ENCODE results near the gene FOCAD. TPM values are rescaled to one million over a fixed set of nuclear protein-coding genes. Genes with fewer than 3 reads are reported as not detected.

The FOCAD gene
- total RNA-seq, 4 donors from 2014 or later, result 49.3 to 139 (median 92.8) TPM

DNA sequence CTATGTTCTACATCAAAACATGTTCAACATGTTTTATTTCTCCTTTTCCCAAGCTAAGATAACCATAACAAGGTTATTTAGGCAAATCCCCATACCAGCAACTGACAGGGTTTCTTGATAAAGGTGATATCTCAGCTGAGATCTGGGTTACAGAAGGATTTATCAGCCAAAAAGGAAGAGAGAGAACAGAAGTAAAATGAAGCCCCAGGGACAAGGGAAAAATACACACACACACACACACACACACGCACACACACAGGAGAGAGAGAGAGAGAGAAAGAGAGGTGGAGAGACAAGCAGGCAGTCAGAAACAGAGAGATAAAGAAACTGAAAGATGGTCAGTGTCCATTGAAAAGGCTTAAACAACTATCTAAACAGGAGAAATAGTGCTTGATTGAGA is 42.0 kb upstream of the FOCAD start:
- H3K4me1 ChIP-seq, result peaks cover 0 to 18% of the 10 kb centered on the region in 2 donors
- no peak for TF ChIP-seq POLR2A (IDR thresholded peaks at IDR 0.05)
- TF ChIP-seq, protein P1, sequence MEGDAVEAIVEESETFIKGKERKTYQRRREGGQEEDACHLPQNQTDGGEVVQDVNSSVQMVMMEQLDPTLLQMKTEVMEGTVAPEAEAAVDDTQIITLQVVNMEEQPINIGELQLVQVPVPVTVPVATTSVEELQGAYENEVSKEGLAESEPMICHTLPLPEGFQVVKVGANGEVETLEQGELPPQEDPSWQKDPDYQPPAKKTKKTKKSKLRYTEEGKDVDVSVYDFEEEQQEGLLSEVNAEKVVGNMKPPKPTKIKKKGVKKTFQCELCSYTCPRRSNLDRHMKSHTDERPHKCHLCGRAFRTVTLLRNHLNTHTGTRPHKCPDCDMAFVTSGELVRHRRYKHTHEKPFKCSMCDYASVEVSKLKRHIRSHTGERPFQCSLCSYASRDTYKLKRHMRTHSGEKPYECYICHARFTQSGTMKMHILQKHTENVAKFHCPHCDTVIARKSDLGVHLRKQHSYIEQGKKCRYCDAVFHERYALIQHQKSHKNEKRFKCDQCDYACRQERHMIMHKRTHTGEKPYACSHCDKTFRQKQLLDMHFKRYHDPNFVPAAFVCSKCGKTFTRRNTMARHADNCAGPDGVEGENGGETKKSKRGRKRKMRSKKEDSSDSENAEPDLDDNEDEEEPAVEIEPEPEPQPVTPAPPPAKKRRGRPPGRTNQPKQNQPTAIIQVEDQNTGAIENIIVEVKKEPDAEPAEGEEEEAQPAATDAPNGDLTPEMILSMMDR (IDR thresholded peaks at IDR 0.05), result no peak
- DNase-seq, result no peak
- H3K4me3 ChIP-seq (replicated peaks in 1 of 3), result no peak overlapping the region
- intact Hi-C loops (cut with DNase I), result no loop called here
- no peaks in the 10 kb centered on the region for H3K36me3 ChIP-seq
- no peak overlapping the region for H3K27ac ChIP-seq
- H3K9me3 ChIP-seq, result no peaks in the 10 kb centered on the region
- H3K27me3 ChIP-seq, result no peaks in the 10 kb centered on the region
- WGBS, 2 donors, result 84 to 85% methylated on average over 1 of the region's 1 CpG

DNA sequence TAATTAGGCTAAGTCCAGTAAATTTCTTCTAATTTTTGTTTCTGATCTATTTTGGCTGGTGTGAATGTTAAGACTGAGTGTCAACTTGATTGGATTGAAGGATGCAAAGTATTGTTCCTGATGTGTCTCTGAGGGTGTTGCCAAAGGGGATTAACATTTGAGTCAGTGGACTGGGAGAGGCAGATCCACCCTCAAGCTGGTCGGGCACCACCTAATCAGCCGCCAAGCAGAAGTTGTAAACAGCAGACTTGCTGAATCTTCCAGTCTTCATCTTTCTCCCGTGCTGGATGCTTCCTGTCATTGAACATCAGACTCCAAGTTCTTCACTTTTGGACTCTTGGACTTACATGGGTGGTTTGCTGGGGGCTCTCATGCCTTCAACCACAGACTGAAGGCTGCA is 40.4 kb upstream of the FOCAD start:
- peaks cover 0 to 11% of the 10 kb centered on the region in 2 donors for H3K4me1 ChIP-seq
- no peaks in the 10 kb centered on the region for H3K27me3 ChIP-seq
- WGBS, 2 donors, result 86 to 88% methylated on average over 3 of the region's 3 CpGs
- no peaks in the 10 kb centered on the region for H3K9me3 ChIP-seq
- H3K27ac ChIP-seq, result no peak overlapping the region
- intact Hi-C loops (cut with DNase I), result no loop called here
- DNase-seq, result no peak
- TF ChIP-seq, protein P1 (IDR thresholded peaks at IDR 0.05), result no peak
- no peak for TF ChIP-seq POLR2A (IDR thresholded peaks at IDR 0.05)
- H3K36me3 ChIP-seq, result no peaks in the 10 kb centered on the region
- H3K4me3 ChIP-seq (replicated peaks in 1 of 3), result no peak overlapping the region

DNA sequence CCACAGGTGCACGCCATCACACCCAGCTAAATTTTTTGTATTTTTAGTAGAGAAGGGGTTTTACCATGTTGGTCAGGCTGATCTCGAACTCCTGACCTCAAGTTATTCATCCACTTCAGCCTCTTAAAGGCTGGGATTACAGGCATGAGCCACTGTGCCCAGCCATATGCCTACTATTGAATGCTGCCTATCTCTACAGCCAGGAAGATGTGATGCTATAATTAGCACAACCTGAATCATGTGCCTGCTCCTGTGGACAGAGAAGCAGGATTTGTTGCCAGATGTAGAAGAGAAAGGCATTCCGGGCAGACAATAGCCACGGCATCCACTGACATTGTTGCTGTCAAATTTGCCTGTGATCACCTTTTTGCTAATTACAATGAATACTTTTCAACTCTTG is 37.4 kb upstream of the FOCAD start:
- intact Hi-C loops (cut with DNase I), result no loop called here
- DNase-seq, result no peak
- WGBS, 2 donors, result 87 to 91% methylated on average over 4 of the region's 4 CpGs
- Histone ChIP-seq H3K27ac (no peak overlapping the region), H3K4me1 (no peaks in the 10 kb centered on the region), H3K9me3 (no peaks in the 10 kb centered on the region), H3K36me3 (no peaks in the 10 kb centered on the region), H3K27me3 (no peaks in the 10 kb centered on the region), H3K4me3 (replicated peaks in 1 of 3) (no peak overlapping the region)
- TF ChIP-seq POLR2A (IDR thresholded peaks at IDR 0.05), result no peak
- TF ChIP-seq, protein P1 (IDR thresholded peaks at IDR 0.05), result no peak

DNA sequence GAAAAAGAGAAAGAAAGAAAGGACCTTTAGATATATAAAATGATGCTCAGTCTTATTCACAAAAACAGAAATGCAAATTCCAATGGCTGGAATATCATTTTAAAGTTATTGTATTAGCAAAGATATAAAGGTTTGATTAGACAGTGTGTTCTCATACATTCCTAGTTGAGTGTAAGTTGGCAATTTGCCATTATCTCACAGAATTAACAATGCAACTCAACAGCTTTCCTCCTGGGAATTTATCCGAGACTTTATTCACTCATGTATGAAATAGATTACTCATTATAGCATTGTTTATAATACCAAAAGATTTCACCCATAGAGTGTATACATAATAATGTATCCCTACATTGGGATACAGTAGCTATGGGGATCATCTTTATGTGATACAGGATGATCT is 34.7 kb upstream of the FOCAD start:
- H3K9me3 ChIP-seq, result no peaks in the 10 kb centered on the region
- DNase-seq, result no peak
- no peak for TF ChIP-seq POLR2A (IDR thresholded peaks at IDR 0.05)
- TF ChIP-seq, protein P1 (IDR thresholded peaks at IDR 0.05), result no peak

DNA sequence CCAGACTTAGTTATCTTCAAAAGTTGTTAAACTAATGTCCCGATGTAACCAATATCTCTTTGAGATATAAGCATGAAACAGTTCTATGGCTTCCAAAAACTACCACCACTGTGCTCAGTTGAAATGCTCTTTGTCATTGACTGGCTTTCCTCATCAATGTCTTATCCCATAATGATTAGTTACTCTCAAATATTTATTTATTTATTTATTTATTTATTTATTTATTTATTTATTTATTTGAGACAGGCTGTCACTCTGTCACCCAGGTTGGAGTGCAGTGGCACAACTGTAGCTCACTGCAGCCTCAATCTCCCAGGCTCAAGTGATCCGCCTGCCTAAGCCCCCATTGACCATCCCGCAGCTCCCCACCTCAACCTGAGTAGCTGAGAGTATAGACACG is 33.7 kb upstream of the FOCAD start:
- 95 to 99% methylated on average over 4 of the region's 4 CpGs for WGBS, 2 donors

More for the DNA sequence above, 34.7 kb upstream of the FOCAD start:
- Histone ChIP-seq H3K36me3 (no peaks in the 10 kb centered on the region), H3K4me3 (replicated peaks in 1 of 3) (no peak overlapping the region), H3K4me1 (no peaks in the 10 kb centered on the region), H3K27ac (no peak overlapping the region), H3K27me3 (no peaks in the 10 kb centered on the region)
- WGBS, 2 donors, result 9 to 40% methylated on average over 1 of the region's 1 CpG
- intact Hi-C loops (cut with DNase I), result no loop called here

More for the DNA sequence above, 33.7 kb upstream of the FOCAD start:
- Histone ChIP-seq H3K36me3 (no peaks in the 10 kb centered on the region), H3K4me1 (no peaks in the 10 kb centered on the region), H3K27ac (no peak overlapping the region), H3K27me3 (no peaks in the 10 kb centered on the region), H3K4me3 (replicated peaks in 1 of 3) (no peak overlapping the region), H3K9me3 (no peaks in the 10 kb centered on the region)
- intact Hi-C loops (cut with DNase I), result no loop called here
- no peak for DNase-seq
- TF ChIP-seq POLR2A (IDR thresholded peaks at IDR 0.05), result no peak
- TF ChIP-seq, protein P1 (IDR thresholded peaks at IDR 0.05), result no peak
